Erythroblast (primary cell): ENCODE data around the gene CPN2.

Experiments
- GATA1 ChIP-seq: IDR thresholded peaks from 2 replicates; pipeline ENCODE4 v1.6.1; 2011; ENCODE audit warnings: low read depth, mild to moderate bottlenecking, control low read depth, low read length, moderate library complexity
- POLR2A ChIP-seq: IDR thresholded peaks from 2 replicates; pipeline ENCODE4 v1.6.1; 2011; ENCODE audit warnings: mild to moderate bottlenecking, low read length

DNA sequence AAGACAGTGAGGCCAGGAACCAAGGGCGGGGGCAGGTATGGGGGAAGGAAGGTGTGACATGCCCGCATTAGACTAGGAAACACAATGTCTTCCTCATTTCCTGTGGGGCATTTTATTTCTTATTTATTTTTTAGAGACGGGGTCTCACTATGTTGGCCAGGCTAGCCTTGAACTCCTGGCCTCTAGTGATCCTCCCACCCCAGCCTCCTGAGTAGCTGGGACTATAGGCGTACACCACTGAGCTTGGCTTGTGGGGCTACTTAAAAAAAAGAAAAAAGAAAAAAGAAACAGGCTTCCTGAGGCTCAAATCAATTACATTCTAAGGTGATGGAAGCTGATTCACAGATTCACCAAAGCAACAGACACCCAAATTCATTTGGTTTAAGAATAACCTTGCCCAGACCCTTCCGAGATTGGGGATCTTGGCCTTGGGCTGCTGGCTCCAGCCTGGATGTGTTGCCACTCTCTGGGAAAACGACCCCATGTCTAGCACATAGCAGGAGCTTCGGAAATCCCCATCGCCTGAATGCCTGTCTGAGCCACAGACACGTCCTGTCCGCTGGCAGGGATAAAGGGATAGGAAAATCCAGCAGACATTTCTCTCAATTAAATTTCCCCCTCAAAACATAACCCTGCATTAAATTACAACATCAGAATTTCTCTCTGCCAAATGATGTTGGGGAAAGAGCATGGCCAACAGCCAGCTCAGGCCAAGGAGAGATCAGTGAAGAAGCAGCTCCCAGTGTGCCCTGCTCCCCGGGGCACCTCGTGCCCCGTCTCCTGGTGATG, 13.0 kb downstream of the CPN2 start:
- no peak for TF ChIP-seq POLR2A
- TF ChIP-seq GATA1: no peak
